ENCODE results near the gene RALB. TPM values are rescaled to one million over a fixed set of nuclear protein-coding genes. Genes with fewer than 3 reads are reported as not detected.
A peak's percentile ranks its signal among the peaks of the same experiment; 100 is the strongest.

The RALB gene
- 55.1 and 69.6 TPM in 2 replicates for polyA plus RNA-seq (2011; rRNA removed)
- polyA minus RNA-seq (2011; rRNA and poly(A)+ RNA removed): 28.8 and 42.0 TPM in 2 replicates

- H3K27ac ChIP-seq (ENCODE audit: low read depth, low read length): peak within 1 kb of the TSS; percentile 48
- ChIA-PET POLR2A (interaction anchor here (0.6 to 1.9 kb wide), 13 partner anchors 9 to 1278 kb away, joined by 3 to 11 read pairs (median 3); partner anchors contain the start of genes RNU4ATAC and TMEM185B), CTCF (interaction anchor here (0.8 to 6.6 kb wide), 5 partner anchors 13 to 61 kb away, joined by 3 to 40 read pairs (median 4); no protein-coding TSS in a partner anchor)
- peaks cover 14% of the 10 kb centered on the region for H3K27me3 ChIP-seq (ENCODE audit: control insufficient read depth, insufficient read depth, low read length)
- DNase-seq (ENCODE audit: low read depth, low spot score): peak; percentile 95
- no peaks in the 10 kb centered on the region; the same call in 1 of the 2 replicates for H3K9me3 ChIP-seq (ENCODE audit: control insufficient read depth, insufficient read depth, low read length)
- no peak for TF ChIP-seq CTCF (IDR thresholded peaks at IDR 0.05; ENCODE audit: low read depth, low read length)
- peak within 1 kb of the TSS; percentile 90 for H3K4me3 ChIP-seq (ENCODE audit: low read depth, low read length)
Measured at GRCh38 chr2:120252225-120253020, at the start of gene RALB. Gene RALB, plus strand, starts transcription at chr2:120252852. Its CDS starts 25,813 bp downstream, at chr2:120278665.

GRCh38 chr2:120203251-120204021, 49.2 kb upstream of the RALB start:
- POLR2A ChIA-PET: interaction anchor here (0.7 kb wide), 1 partner anchor 71 kb away, joined by 4 read pairs; no protein-coding TSS in a partner anchor
- Histone ChIP-seq H3K27ac (ENCODE audit: low read depth, low read length) (no peak overlapping the region), H3K4me3 (ENCODE audit: low read depth, low read length) (no peak overlapping the region), H3K27me3 (ENCODE audit: control insufficient read depth, insufficient read depth, low read length) (peaks cover 4% of the 10 kb centered on the region), H3K9me3 (ENCODE audit: control insufficient read depth, insufficient read depth, low read length) (peaks cover 4% of the 10 kb centered on the region; the same call in 1 of the 2 replicates)
- no peak for TF ChIP-seq CTCF (IDR thresholded peaks at IDR 0.05; ENCODE audit: low read depth, low read length)
- CTCF ChIA-PET: no interaction called here
- no peak for DNase-seq (ENCODE audit: low read depth, low spot score)

GRCh38 chr2:120204022-120204405, 48.6 kb upstream of the RALB start:
- TF ChIP-seq CTCF (IDR thresholded peaks at IDR 0.05; ENCODE audit: low read depth, low read length): no peak
- DNase-seq (ENCODE audit: low read depth, low spot score): no peak
- no peak overlapping the region for H3K4me3 ChIP-seq (ENCODE audit: low read depth, low read length)
- POLR2A ChIA-PET: no interaction called here
- no peak overlapping the region for H3K27ac ChIP-seq (ENCODE audit: low read depth, low read length)
- peaks cover 4% of the 10 kb centered on the region for H3K27me3 ChIP-seq (ENCODE audit: control insufficient read depth, insufficient read depth, low read length)
- H3K9me3 ChIP-seq (ENCODE audit: control insufficient read depth, insufficient read depth, low read length): peaks cover 4% of the 10 kb centered on the region; the same call in 1 of the 2 replicates
- CTCF ChIA-PET: interaction anchor here (0.6 kb wide), 1 partner anchor 19 kb away, joined by 3 read pairs; no protein-coding TSS in a partner anchor

- POLR2A ChIA-PET: no interaction called here
- Histone ChIP-seq H3K4me3 (ENCODE audit: low read depth, low read length) (no peak overlapping the region), H3K9me3 (ENCODE audit: control insufficient read depth, insufficient read depth, low read length) (peaks cover 4% of the 10 kb centered on the region; the same call in 1 of the 2 replicates), H3K27ac (ENCODE audit: low read depth, low read length) (no peak overlapping the region), H3K27me3 (ENCODE audit: control insufficient read depth, insufficient read depth, low read length) (peaks cover 4% of the 10 kb centered on the region)
- CTCF ChIA-PET: interaction anchor here (0.6 kb wide), 1 partner anchor 19 kb away, joined by 3 read pairs; no protein-coding TSS in a partner anchor
- no peak for TF ChIP-seq CTCF (IDR thresholded peaks at IDR 0.05; ENCODE audit: low read depth, low read length)
- DNase-seq (ENCODE audit: low read depth, low spot score): no peak
Measured at GRCh38 chr2:120204417-120204816, 48.2 kb upstream of the RALB start.

Measured in AG04450 (cell line).